GM12801 (cell line): ENCODE data around the gene SCN4B.

Source experiments
- CTCF ChIP-seq: IDR thresholded peaks from one replicate; pipeline ENCODE4 v1.5.1; 2011; ENCODE audit warnings: control low read depth; ENCODE audit not compliant: insufficient read length; ENCODE audit errors: extremely low read depth

Gene SCN4B

DNA sequence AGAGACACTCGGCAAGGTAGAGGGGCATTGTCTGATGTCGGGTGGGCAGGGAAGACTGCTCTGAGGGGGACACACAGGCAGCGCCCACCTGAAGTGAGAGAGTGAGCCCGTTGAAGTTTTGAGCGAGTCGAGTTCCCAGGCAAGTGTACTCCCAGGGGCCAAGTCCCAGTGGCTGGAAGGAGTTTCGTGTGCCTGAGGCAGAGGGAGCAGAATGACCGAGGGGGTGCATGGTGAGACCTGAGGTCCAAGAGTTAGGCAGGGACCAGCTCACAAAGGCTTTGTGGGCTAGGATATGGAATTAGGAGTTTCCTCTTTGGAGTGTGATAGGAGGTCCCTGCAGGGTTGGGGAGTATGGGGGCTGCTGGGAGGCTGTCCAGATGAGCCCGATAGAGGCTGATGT, 17.6 kb upstream of the SCN4B start:
- no peak for TF ChIP-seq CTCF

DNA sequence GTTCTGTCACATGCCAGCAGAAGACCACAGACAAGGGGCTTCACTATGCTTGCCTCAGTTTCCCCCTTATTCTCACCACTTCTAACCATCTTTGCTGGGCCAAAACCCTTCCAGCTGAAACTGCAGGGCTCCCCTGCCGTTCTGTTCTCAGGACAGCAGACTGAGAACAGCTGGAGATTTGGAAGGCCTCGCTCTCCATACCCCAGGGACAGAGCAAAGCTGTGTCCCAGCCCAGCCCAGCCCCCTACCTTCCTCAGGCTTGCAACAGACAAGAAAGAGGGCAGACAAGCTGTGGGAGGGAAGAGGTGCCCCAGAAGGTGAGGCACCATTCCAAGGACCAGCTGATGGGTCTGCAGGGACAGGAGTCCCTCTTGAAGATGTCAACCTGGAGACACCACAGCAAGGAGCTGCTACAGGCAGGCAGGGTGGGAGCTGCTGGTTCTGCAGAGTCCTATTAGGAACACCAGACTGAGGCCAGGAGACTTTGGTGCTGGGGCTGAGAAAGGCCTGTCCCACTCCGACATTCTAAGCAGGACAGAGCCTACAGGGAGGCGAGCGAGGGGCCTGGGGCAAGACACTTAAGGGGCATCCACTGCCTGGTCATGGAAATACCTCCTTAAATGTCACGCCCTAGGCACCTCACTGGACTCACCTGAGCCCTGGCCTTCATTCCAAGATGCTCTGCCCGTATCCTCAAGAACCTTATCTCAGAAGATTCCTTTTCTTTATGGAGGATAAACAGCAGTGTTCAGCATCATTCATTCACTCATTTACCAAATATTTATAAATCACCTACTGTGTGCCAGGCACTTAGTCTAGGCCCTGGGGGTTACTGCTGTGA, 16.9 kb upstream of the SCN4B start:
- TF ChIP-seq CTCF: no peak

GRCh38 chr11:118168751-118169150, 16.1 kb upstream of the SCN4B start:
- no peak for TF ChIP-seq CTCF

DNA sequence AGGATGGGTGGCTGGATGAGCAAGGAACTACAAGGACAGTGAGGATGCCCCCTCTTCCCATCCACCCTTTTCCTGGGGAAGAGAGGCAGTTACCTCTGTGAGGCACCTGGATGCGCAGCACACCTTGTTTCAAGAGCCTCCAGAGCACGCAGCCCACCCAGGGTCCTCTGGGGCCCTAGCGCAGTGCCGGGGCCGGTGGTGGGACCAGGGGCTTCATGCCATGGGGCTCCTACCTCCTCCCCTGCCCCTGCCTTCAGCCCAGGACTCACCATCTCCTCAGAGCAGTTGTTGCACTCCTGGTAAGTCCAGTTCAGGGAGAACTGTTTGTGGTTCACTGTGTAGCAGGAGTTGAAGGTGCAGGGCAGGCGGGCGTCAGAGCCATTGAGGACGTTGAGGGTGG, 15.7 kb upstream of the SCN4B start:
- TF ChIP-seq CTCF: no peak

GRCh38 chr11:118167906-118168305, 15.3 kb upstream of the SCN4B start:
- TF ChIP-seq CTCF: no peak

GRCh38 chr11:118167253-118167652, 14.6 kb upstream of the SCN4B start:
- TF ChIP-seq CTCF: no peak

- TF ChIP-seq CTCF: no peak
Measured at GRCh38 chr11:118166641-118167040, 14.0 kb upstream of the SCN4B start.
